Endothelial cell of umbilical vein (primary cell): ENCODE measurements around the gene CCL21. TPM values are rescaled to one million over a fixed set of nuclear protein-coding genes. Genes with fewer than 3 reads are reported as not detected.

ENCODE experiments used
- BruUV-seq: library from RNA; stranded (reverse); fragments of 400-500 nt; replicated peaks from 2 replicates; lab custom pipeline; 2021; lab: Mats Ljungman, UMichigan
- CTCF ChIA-PET: fragments of 300-600, 350-600 bp; sonication (Branson Sonifier 250); formaldehyde crosslinking; loops from one replicate; lab custom pipeline; 2021; ENCODE audit warnings: antibody characterized with exemption, inconsistent platforms; lab: Charles Lee
- POLR2A ChIA-PET: fragments of 300-600, 350-600 bp; sonication (Branson Sonifier 250); formaldehyde crosslinking; loops from one replicate; lab custom pipeline; 2021; ENCODE audit warnings: antibody characterized with exemption, inconsistent platforms; lab: Charles Lee
- DNase-seq: peaks from one replicate; pipeline ENCODE4 v3.0.0-alpha.2; 2011; ENCODE audit warnings: low read depth, low spot score
- FAIRE-seq: peaks from 2 replicates; lab custom pipeline; 2011; peaks lifted over from hg19 to GRCh38; lab: Jason Lieb, UNC
- H2AFZ ChIP-seq: 2 replicates; pipeline ENCODE4 v1.6.0; 2012; ENCODE audit warnings: low read depth, low read length, control low read depth, inconsistent platforms
- H3K27ac ChIP-seq: 2 replicates; pipeline ENCODE4 v1.5.1; 2011; ENCODE audit warnings: low read depth, mild to moderate bottlenecking, control low read depth, low read length, moderate library complexity; ENCODE audit not compliant: insufficient read depth
- H3K27me3 ChIP-seq, 2 experiments: 2 replicates each; pipeline versions ENCODE4 v1.6.0 to v1.6.1; 2011; ENCODE audit warnings: low read length in 2 of 2, mixed read lengths in 1 of 2; ENCODE audit not compliant: control insufficient read depth in 2 of 2, insufficient read depth in 2 of 2
- H3K36me3 ChIP-seq, 2 experiments: 2 replicates in 1 of 2; 3 replicates in 1 of 2; pipeline ENCODE4 v1.5.1; 2011; ENCODE audit warnings: low read length in 2 of 2, mild to moderate bottlenecking in 1 of 2, moderate library complexity in 1 of 2; ENCODE audit not compliant: control insufficient read depth in 2 of 2, insufficient read depth in 2 of 2; ENCODE audit errors: extremely low read depth in 1 of 2
- H3K4me1 ChIP-seq: 3 replicates; pipeline ENCODE4 v1.5.1; 2011; ENCODE audit warnings: mild to moderate bottlenecking, low read length; ENCODE audit not compliant: control insufficient read depth, insufficient read depth; ENCODE audit errors: extremely low read depth
- H3K4me2 ChIP-seq: 2 replicates; pipeline ENCODE4 v1.6.1; 2011; ENCODE audit warnings: low read length, control low read depth, mixed read lengths; ENCODE audit not compliant: insufficient read depth
- H3K4me3 ChIP-seq, 3 experiments: fragments of 200-600 bp in 1 of 3; sonication (generic), shearing (Covaris generic) in 1 of 3; replicated peaks in 1 of 3; 2 replicates each; pipeline ENCODE4 v1.5.1; 2011 to 2016; ENCODE audit warnings: control low read depth in 3 of 3, low read length in 3 of 3, mild to moderate bottlenecking in 2 of 3, inconsistent platforms in 1 of 3, low read depth in 1 of 3, moderate library complexity in 1 of 3; ENCODE audit not compliant: insufficient read depth in 1 of 3
- H3K79me2 ChIP-seq: 2 replicates; pipeline ENCODE4 v1.6.0; 2012; ENCODE audit warnings: low read length, inconsistent platforms; ENCODE audit not compliant: control insufficient read depth, insufficient read depth
- H3K9ac ChIP-seq: replicated peaks from 2 replicates; pipeline ENCODE3; 2011; ENCODE audit warnings: low read length, control low read depth; ENCODE audit not compliant: insufficient read depth; ENCODE audit errors: extremely low read depth
- H3K9me1 ChIP-seq: replicated peaks from 3 replicates; pipeline ENCODE4 v1.6.0; 2011; ENCODE audit warnings: mild to moderate bottlenecking, low read length; ENCODE audit not compliant: control insufficient read depth, insufficient read depth; ENCODE audit errors: extremely low read depth
- H3K9me3 ChIP-seq: replicated peaks from 2 replicates; pipeline ENCODE4 v1.5.1; 2012; ENCODE audit warnings: low read length, inconsistent platforms; ENCODE audit not compliant: control insufficient read depth, insufficient read depth
- H4K20me1 ChIP-seq: replicated peaks from 2 replicates; pipeline ENCODE3; 2011; ENCODE audit warnings: mild to moderate bottlenecking, low read length; ENCODE audit not compliant: control insufficient read depth, insufficient read depth; ENCODE audit errors: extremely low read depth
- EZH2 ChIP-seq: IDR thresholded peaks from 2 replicates; pipeline ENCODE4 v1.6.1; 2012; ENCODE audit warnings: borderline replicate concordance, low read depth, mild to moderate bottlenecking, moderate library complexity, low read length, inconsistent platforms; ENCODE audit not compliant: severe bottlenecking
- FOS ChIP-seq: IDR thresholded peaks from 2 replicates; pipeline ENCODE4 v1.6.1; 2011; ENCODE audit warnings: mild to moderate bottlenecking, low read length, moderate library complexity, borderline replicate concordance; ENCODE audit not compliant: insufficient read depth
- GATA2 ChIP-seq: IDR thresholded peaks from 2 replicates; pipeline ENCODE4 v1.7.0; 2011; ENCODE audit warnings: low read depth, mild to moderate bottlenecking, moderate library complexity, mixed read lengths, low read length; ENCODE audit not compliant: insufficient read length, insufficient read depth
- JUN ChIP-seq: IDR thresholded peaks from 2 replicates; pipeline ENCODE4 v1.6.1; 2011; ENCODE audit warnings: borderline replicate concordance, low read depth; ENCODE audit not compliant: insufficient read length, insufficient read depth
- MYC ChIP-seq: IDR thresholded peaks from one replicate; pipeline ENCODE4 v1.6.1; 2011; ENCODE audit warnings: mild to moderate bottlenecking, low read depth, low read length
- POLR2A ChIP-seq: IDR thresholded peaks from 2 replicates; pipeline ENCODE4 v1.6.1; 2012; ENCODE audit warnings: low read depth, mild to moderate bottlenecking, control low read depth, low read length
- POLR2AphosphoS5 ChIP-seq: IDR thresholded peaks from 2 replicates; pipeline ENCODE4 v1.6.1; 2012; ENCODE audit warnings: low read depth, mild to moderate bottlenecking, control low read depth, low read length, moderate library complexity; ENCODE audit not compliant: insufficient read depth
- dilution Hi-C: fragments of 300-500 bp; cut with MboI; formaldehyde crosslinking; loops from one replicate; pipeline ENCODE4 v1.15.0; 2019; ENCODE audit warnings: low sequenced_read_pairs; ENCODE audit not compliant: extremely low pct_ligation_motif_present
- intact Hi-C: fragments of 100-400 bp; cut with micrococcal nuclease; formaldehyde crosslinking; loops from one replicate; pipeline ENCODE4 v1.10.0; 2022
- polyA plus RNA-seq, 4 experiments: library from polyadenylated mRNA; depleted of rRNA in 3 of 4; stranded (reverse) in 3 of 4; unstranded in 1 of 4; fragments of >200 nt; gene quantifications; 2 replicates each; pipeline versions ENCODE4 v1.2.1 to v1.2.3, GENCODE V29; 2011 to 2012; ENCODE audit warnings: missing spikeins in 1 of 4
- total RNA-seq: library from RNA; stranded (reverse); gene quantifications from 2 replicates; pipeline ENCODE4 v1.2.3, GENCODE V29; 2021
- TF ChIP-seq, protein P1 (sequence below): IDR thresholded peaks from 2 replicates; pipeline ENCODE4 v1.6.1; 2011; ENCODE audit not compliant: insufficient read depth, insufficient read length
- TF ChIP-seq, protein P2 (sequence below), 2 donors: IDR thresholded peaks; 1 replicate in 1 of 2; 2 replicates in 1 of 2; pipeline ENCODE4 v1.5.1; 2011; ENCODE audit warnings: low read length in 2 of 2, mild to moderate bottlenecking in 2 of 2, moderate library complexity in 2 of 2, control low read depth in 1 of 2, inconsistent platforms in 1 of 2, low read depth in 1 of 2; ENCODE audit not compliant: insufficient read depth in 1 of 2; ENCODE audit errors: extremely low read depth in 1 of 2

The CCL21 gene
- total and polyA plus RNA-seq, 2 donors (not counting 3 experiments of a cell fraction or from before 2014, with no cell fraction given): 0.17 TPM; not detected in 1

DNA sequence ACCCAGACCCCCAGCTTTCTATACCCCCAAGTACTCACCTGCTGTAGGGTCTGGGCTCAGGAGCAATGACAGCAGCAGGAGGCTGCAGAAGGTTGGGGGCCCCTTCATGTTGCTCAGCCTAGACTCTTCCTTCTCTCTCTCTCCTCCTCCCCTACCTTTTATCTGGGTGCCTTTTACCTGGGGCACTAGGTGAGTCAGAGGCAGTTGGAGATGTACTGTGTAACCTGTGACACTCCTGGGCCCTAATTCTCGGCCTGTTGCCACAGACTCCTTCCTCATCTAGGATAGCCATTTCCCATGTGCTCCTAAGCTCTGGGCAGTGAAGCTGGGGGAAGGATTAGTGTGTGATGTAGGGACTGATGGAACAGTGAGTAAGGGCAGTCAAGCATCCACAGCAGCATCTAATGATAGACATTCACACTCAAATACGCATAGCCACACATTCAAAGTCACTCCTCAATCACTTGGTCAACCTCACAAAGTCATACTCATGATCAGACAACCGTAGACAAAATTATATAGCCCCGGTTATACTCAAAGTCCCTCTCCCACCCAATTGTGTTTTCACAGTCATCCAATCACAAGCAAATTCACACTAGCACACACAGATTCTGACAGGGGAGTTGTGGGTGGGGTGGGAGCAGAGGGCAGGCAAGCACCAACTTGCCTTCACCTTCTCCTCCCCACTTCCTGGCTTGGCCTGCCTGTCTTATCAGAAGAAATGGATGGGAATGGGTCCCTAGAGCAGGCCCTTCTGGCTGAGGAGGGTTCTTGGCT, 47.2 kb downstream of the CCL21 start, which contains the start of gene CCL27:
Gene CCL27 (minus strand): TSS at position 132 of the 777 bp plus-strand sequence. CDS start 24 bp downstream, at position 108.
- H3K9me1 ChIP-seq: no peaks in the 10 kb centered on the region
- POLR2A ChIA-PET: no interaction called here
- no peaks in the 10 kb centered on the region for H3K9me3 ChIP-seq
- no peak within 1 kb of the TSS for H3K4me3 ChIP-seq
- no peak within 1 kb of the TSS for H3K27ac ChIP-seq
- CTCF ChIA-PET: interaction anchor here (0.6 to 1.5 kb wide), 4 partner anchors 12 to 40 kb away, joined by 3 to 9 read pairs (median 4); partner anchors contain the start of gene GALT
- dilution Hi-C loops (no loop called here), intact Hi-C loops (no loop called here)
- H3K36me3 ChIP-seq: no peaks in the 10 kb centered on the region
- FAIRE-seq: no peak
- no peak within 1 kb of the TSS for H3K9ac ChIP-seq
- peaks cover 5% of the 10 kb centered on the region for H3K4me1 ChIP-seq
- H3K4me2 ChIP-seq: no peak within 1 kb of the TSS
- no peak for DNase-seq
- no TSS peak for BruUV-seq
- no peaks in the 10 kb centered on the region for H3K27me3 ChIP-seq
- H4K20me1 ChIP-seq: no peaks in the 10 kb centered on the region
- no peak within 1 kb of the TSS for H2AFZ ChIP-seq
- TF ChIP-seq POLR2AphosphoS5 (no peak), GATA2 (no peak), EZH2 (no peak)
- H3K79me2 ChIP-seq: no peaks in the 10 kb centered on the region

DNA sequence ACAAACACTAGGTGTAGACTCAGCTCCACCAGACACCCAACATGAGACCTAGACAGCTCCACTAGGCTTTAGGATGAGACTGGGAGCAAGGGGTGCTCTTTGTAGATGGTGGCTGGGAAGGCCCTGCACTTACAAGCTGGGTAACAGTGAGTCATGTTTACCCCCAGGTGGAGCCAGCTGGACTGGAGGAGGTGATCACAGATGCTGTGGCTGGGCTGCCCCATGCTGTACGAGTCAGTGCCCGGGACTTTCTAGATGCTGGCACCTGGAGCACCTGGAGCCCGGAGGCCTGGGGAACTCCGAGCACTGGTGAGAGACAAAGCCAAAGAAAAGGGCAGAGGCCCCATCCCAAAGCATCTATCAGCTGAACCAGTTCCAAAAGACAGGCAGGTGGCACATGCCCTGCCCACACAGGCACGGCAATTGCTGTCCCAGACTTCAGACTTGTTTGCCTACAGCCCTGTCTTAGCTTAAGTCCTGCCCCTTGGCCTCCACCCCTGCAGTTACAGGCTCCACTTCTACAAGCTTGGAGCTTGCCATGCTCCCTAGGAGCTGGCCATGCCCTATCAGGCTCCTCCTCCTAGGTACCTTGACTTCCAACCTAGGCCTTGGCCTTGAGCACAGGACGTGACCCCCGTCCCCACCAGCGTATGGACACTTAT, 50.2 kb downstream of the CCL21 start:
- TF ChIP-seq POLR2A: no peak
- TF ChIP-seq JUN: no peak
- no peak for TF ChIP-seq POLR2AphosphoS5
- TF ChIP-seq GATA2: no peak
- TF ChIP-seq, protein P1, sequence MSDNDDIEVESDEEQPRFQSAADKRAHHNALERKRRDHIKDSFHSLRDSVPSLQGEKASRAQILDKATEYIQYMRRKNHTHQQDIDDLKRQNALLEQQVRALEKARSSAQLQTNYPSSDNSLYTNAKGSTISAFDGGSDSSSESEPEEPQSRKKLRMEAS: no peak
- TF ChIP-seq FOS: no peak
- no peak for TF ChIP-seq MYC
- no peak for TF ChIP-seq EZH2
- TF ChIP-seq, protein P2, sequence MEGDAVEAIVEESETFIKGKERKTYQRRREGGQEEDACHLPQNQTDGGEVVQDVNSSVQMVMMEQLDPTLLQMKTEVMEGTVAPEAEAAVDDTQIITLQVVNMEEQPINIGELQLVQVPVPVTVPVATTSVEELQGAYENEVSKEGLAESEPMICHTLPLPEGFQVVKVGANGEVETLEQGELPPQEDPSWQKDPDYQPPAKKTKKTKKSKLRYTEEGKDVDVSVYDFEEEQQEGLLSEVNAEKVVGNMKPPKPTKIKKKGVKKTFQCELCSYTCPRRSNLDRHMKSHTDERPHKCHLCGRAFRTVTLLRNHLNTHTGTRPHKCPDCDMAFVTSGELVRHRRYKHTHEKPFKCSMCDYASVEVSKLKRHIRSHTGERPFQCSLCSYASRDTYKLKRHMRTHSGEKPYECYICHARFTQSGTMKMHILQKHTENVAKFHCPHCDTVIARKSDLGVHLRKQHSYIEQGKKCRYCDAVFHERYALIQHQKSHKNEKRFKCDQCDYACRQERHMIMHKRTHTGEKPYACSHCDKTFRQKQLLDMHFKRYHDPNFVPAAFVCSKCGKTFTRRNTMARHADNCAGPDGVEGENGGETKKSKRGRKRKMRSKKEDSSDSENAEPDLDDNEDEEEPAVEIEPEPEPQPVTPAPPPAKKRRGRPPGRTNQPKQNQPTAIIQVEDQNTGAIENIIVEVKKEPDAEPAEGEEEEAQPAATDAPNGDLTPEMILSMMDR (IDR thresholded peaks at IDR 0.05; ENCODE audit: extremely low read depth in 1 of 2, insufficient read depth in 1 of 2, low read depth in 1 of 2, low read length in 2 of 2): no peak
- FAIRE-seq (no peak), DNase-seq (no peak)
- peaks cover 1% of the 10 kb centered on the region for H3K4me1 ChIP-seq
- no peaks in the 10 kb centered on the region for H4K20me1 ChIP-seq
- no peaks in the 10 kb centered on the region for H3K27me3 ChIP-seq
- H3K9me3 ChIP-seq: no peaks in the 10 kb centered on the region
- H3K4me3 ChIP-seq: no peak overlapping the region
- no peaks in the 10 kb centered on the region for H3K9me1 ChIP-seq
- no peak overlapping the region for H3K27ac ChIP-seq
- POLR2A ChIA-PET: no interaction called here
- CTCF ChIA-PET: interaction anchor here (1.0 to 1.4 kb wide), 2 partner anchors 26 to 43 kb away, joined by 3 read pairs; no protein-coding TSS in a partner anchor
- no TSS peak for BruUV-seq
- no peak overlapping the region for H3K4me2 ChIP-seq
- H2AFZ ChIP-seq: no peak overlapping the region
- intact Hi-C loops (no loop called here), dilution Hi-C loops (no loop called here)
- no peaks in the 10 kb centered on the region for H3K36me3 ChIP-seq
- no peak overlapping the region for H3K9ac ChIP-seq
- H3K79me2 ChIP-seq: no peaks in the 10 kb centered on the region
